Coronary artery (tissue), 2 donors: Measurements from ENCODE around the gene FJX1.

Experiments
- DNase-seq: peaks from one replicate; pipeline ENCODE4 v3.0.0-alpha.2; 2017; ENCODE audit warnings: low spot score
- H3K27ac ChIP-seq, 2 donors: fragments of 200-600 bp; sonication (generic); one replicate each; pipeline ENCODE4 v1.5.1; 2016 to 2019
- H3K4me3 ChIP-seq: fragments of 200-600 bp; sonication (generic); 2 replicates; pipeline ENCODE4 v1.5.1; 2016; ENCODE audit warnings: mild to moderate bottlenecking, moderate library complexity
- TF ChIP-seq, protein P1 (sequence below): fragments of 200-600 bp; sonication (generic); IDR thresholded peaks from one replicate; pipeline ENCODE4 v1.5.1; 2019; ENCODE audit warnings: antibody characterized with exemption

The FJX1 gene

DNA sequence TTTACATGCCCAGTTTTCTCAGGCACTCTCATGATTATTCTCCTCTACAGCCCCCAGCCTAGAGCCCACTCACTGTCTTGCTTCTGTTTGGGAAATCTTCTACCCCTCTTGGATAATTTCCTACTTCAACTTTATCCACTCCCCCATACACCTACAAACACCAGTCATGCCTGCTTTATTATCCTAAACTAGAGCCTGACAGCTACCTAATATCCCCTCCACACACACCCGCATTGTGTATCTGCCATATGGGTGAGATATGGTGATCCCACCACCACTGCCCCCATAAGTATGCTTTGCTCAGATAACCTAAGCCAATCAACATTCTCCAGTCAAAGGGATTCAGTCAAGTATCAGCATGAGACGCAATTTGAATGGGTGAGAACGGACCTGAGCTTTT, 15.3 kb upstream of the FJX1 start:
- Histone ChIP-seq H3K27ac (no peak overlapping the region), H3K4me3 (no peak overlapping the region)
- no peak for DNase-seq
- TF ChIP-seq, protein P1, sequence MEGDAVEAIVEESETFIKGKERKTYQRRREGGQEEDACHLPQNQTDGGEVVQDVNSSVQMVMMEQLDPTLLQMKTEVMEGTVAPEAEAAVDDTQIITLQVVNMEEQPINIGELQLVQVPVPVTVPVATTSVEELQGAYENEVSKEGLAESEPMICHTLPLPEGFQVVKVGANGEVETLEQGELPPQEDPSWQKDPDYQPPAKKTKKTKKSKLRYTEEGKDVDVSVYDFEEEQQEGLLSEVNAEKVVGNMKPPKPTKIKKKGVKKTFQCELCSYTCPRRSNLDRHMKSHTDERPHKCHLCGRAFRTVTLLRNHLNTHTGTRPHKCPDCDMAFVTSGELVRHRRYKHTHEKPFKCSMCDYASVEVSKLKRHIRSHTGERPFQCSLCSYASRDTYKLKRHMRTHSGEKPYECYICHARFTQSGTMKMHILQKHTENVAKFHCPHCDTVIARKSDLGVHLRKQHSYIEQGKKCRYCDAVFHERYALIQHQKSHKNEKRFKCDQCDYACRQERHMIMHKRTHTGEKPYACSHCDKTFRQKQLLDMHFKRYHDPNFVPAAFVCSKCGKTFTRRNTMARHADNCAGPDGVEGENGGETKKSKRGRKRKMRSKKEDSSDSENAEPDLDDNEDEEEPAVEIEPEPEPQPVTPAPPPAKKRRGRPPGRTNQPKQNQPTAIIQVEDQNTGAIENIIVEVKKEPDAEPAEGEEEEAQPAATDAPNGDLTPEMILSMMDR, result no peak

DNA sequence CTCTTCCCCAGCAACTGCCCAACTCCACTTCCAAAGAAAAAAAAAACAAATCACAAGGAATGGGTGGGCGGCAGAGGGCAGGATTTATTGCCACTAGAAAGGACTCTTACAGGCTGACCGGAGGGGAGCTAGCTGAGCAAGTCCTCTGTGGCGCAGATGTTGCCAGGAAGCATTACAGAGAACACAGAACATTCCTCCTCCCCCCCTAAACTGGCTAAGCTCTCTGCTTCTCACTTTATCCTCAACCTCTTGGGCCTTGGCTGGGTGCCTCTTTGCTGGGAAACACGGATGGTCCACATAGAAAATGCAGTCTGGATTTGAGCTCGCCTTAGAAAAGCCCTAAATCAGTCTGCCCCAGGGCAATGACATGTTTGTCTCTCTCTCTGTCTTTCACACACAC, 12.6 kb upstream of the FJX1 start:
- TF ChIP-seq, protein P1, result no peak
- Histone ChIP-seq H3K27ac (no peak overlapping the region), H3K4me3 (no peak overlapping the region)
- no peak for DNase-seq

DNA sequence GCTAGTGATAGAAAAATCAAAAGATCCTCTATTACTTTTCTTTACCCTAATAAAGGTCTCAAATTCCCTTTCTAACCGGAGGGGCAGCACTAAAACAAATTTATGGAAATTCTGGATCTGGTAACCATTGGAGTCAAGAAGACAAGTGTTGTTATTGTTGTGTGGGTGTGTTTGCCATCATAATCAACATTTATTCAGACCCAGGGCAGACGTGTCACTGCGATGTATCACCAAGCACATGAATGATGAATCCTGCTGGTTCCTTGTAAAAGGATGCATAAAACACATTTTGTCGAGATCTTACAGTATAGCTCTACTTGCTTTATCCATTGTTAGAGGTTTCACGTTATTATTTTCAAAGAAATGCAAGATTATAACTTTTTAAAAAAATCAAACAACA, 12.1 kb upstream of the FJX1 start:
- TF ChIP-seq, protein P1, result no peak

DNA sequence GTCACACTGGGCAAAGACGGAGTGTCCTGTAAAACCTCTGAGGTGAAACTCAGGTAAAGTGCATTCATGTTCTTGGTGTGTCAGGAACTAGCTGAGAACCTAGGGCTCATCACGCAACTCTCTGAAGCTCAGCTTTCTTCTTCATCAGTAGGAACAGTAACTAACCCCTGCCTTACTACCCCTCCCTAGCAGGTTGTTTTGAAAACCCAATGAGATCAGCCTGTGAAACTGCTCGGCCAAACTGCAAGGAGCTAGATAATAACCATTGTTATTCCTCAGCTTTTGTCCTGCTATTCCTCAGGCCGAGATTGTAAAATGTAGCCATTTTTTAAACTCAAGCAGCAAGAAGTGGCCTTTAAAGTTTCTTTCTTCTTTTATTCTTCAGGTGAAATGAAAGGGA, 9.8 kb upstream of the FJX1 start:
- Histone ChIP-seq H3K27ac (no peak overlapping the region), H3K4me3 (no peak overlapping the region)
- no peak for DNase-seq
- TF ChIP-seq, protein P1, result no peak

More for the DNA sequence above, 12.1 kb upstream of the FJX1 start:
- Histone ChIP-seq H3K27ac (no peak overlapping the region), H3K4me3 (no peak overlapping the region)
- DNase-seq, result no peak

DNA sequence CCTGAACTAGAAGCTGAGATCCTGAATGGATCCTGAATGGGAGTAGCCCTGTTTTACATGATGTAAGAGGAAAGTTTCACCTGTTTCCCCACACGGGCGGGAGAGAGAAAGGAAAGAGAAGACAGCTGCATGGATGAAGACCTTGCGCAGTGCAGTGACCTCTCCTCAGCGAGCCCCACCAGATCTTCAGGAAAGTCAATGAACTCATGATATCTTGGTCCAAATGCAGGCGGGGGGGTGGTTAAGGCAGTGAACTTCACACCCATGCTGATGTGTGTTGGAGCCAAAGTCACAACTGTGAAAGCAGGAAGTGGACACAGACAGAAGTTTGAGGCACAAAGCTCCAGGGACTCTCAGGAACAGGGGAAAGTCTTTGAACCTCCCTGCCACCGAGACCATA, 8.6 kb upstream of the FJX1 start:
- TF ChIP-seq, protein P1, result no peak
- DNase-seq, result no peak
- no peak overlapping the region for H3K27ac ChIP-seq
- H3K4me3 ChIP-seq, result no peak overlapping the region

DNA sequence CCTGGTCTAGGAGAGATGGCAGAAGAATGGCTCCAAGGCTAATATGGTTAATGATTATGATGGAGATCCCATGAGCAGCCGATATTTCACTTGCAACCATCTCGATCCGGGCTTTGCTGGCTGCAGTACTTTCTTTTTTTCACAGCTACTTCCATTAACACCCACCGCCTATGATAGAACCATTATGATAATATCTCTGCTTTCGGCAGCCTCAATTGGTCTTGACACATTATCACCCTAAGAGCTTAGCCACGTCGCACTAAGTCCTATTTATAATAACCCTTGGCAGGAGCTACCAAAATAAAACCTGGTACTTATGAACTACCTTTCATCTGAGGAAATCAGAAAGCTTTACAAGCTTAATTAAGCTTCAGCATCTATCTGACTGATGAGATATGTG, 7.6 kb upstream of the FJX1 start:
- no peak overlapping the region for H3K4me3 ChIP-seq
- DNase-seq, result no peak

DNA sequence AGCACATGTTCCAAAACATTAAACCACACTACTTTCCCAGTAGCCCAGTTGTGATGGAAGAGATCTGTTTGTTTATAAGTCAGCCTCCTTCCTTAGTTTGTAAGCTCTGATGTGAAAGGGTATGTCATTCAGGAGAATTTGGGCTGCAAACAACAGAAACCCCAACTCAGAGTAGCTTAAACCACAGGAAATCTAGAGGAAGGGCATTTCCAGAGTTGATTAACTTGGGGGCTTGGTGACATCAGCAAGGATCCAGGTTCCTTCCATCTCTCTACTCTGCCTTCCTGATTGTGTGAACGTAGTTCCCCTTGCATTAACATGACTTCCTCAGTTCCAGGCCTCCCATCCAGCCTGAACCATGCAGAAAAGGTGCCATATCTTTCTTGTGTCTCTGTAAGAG, 6.5 kb upstream of the FJX1 start:
- DNase-seq, result no peak
- Histone ChIP-seq H3K4me3 (no peak overlapping the region), H3K27ac (no peak overlapping the region)
- TF ChIP-seq, protein P1, result no peak

More for the DNA sequence above, 7.6 kb upstream of the FJX1 start:
- TF ChIP-seq, protein P1, result no peak
- no peak overlapping the region for H3K27ac ChIP-seq
